ENCODE data around the gene KRT71.

KRT71 gene

DNA sequence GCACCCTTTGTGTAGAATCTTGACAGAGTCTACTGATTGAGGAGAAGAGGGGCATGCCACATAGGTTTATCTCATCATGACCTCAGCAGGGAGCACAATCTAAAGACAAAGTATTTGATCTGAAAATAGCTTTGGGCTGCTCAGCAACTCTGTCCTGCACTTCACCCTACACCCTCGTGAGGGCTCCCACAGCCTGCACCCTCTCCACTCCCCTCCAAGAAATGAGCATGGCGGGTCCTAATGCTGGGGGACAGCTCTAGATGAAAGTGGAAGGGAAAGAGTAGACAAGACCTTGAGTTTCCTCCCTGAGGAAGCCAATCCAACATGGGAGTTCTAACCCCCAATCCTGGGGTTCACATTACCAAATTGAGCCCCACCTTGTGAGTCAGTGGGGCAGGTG lies 22.0 kb downstream of the KRT71 start:
- no peak for TF ChIP-seq JUND (IDR thresholded peaks at IDR 0.05; ENCODE audit: low read depth)
- no peak for DNase-seq (ENCODE audit: low read depth in 1 of 2, low spot score in 1 of 2)
- in situ Hi-C loops (cut with HindIII; ENCODE audit: low pct_unique_long_range_greater_than_20kb, low sequenced_read_pairs), result no loop called here

DNA sequence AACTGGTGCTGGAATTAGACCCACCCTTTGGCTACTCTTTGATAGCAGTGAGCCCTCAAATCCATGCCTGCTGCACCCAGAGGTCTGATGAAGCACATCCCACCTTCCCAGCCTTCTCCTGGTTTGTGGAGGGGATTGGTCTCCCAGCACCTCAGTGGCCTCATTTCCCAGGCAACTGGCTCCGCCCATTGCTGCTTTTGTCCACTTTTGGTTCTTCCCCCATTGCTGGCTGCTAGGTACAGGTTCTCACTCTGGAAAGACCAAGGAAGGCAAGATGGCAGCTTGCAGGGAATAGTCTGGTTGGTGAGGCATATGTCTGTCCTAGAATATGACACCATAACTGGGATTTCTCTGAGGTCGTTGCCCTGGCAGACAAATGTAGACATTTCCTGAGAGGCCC lies 22.6 kb downstream of the KRT71 start:
- in situ Hi-C loops (cut with HindIII; ENCODE audit: low pct_unique_long_range_greater_than_20kb, low sequenced_read_pairs), result no loop called here
- DNase-seq (ENCODE audit: low read depth in 1 of 2, low spot score in 1 of 2), result no peak
- TF ChIP-seq JUND (IDR thresholded peaks at IDR 0.05; ENCODE audit: low read depth), result no peak

DNA sequence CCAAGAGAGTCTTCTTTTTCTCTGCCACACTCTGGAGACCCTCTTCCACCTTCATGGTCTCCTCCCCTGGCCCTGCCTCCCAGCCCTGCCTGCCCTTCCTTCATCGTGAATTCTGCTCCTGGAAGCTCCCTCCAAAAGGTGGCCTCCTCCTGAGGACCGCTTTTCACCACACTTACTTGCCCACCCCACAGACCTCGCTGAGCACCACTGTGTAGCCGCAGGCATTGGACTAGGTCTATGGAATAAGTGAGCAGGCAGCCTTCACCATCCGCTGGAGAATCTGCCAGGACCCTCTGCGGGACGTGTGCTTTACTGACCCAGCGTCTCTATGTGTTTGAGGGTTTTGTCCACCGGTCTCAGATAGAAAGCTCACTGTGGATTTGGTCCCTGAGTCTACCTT lies 23.1 kb downstream of the KRT71 start:
- no peak for DNase-seq (ENCODE audit: low read depth in 1 of 2, low spot score in 1 of 2)
- no peak for TF ChIP-seq JUND (IDR thresholded peaks at IDR 0.05; ENCODE audit: low read depth)
- in situ Hi-C loops (cut with HindIII; ENCODE audit: low pct_unique_long_range_greater_than_20kb, low sequenced_read_pairs), result no loop called here

DNA sequence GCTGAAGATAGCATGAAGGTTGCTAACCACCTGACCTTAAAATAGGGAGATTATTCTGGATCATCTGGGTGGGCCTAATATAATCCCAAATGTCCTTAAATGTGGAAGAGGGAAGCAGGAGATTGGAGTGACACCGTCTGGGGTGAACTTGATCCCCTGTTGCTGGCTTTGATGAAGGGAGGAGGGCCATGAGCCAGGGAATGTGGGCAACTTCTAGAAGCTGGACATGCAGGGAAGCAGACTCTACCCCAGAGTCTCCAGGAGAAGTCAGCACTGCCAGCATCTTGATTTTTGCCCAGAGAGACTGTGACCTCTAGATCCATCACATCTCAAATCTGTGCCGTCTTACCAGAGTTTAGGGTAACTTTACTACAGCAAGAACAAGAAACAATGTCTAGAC lies 23.5 kb downstream of the KRT71 start:
- DNase-seq (ENCODE audit: low read depth in 1 of 2, low spot score in 1 of 2), result no peak
- no peak for TF ChIP-seq JUND (IDR thresholded peaks at IDR 0.05; ENCODE audit: low read depth)
- in situ Hi-C loops (cut with HindIII; ENCODE audit: low pct_unique_long_range_greater_than_20kb, low sequenced_read_pairs), result no loop called here

DNA sequence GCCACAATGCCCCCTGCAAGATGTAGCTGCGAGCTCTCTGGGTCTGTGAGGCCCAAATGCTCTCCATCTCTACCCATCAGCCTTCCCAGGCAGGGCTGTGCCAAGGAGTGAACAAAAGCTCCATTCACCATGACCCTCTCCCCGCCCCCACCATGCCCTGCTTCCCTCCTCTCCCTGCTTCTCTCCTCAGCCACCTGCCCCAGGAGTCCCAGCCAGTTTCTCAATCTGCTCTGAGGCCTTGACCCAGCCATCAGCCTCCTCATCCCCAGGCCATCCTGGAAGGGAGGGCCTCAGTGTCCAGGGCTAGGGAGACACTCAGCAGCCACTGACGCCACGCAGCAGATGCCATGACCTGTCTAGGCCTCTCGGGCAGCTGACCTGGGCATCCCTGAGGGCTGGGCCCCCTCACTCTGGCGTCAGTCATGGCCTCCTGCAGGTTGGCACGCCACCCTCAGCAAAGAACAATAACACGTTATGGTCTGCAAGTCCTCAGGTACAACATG lies 24.3 kb downstream of the KRT71 start:
- DNase-seq (ENCODE audit: low read depth in 1 of 2, low spot score in 1 of 2), result no peak
- in situ Hi-C loops (cut with HindIII; ENCODE audit: low pct_unique_long_range_greater_than_20kb, low sequenced_read_pairs), result no loop called here
- TF ChIP-seq JUND (IDR thresholded peaks at IDR 0.05; ENCODE audit: low read depth), result no peak

DNA sequence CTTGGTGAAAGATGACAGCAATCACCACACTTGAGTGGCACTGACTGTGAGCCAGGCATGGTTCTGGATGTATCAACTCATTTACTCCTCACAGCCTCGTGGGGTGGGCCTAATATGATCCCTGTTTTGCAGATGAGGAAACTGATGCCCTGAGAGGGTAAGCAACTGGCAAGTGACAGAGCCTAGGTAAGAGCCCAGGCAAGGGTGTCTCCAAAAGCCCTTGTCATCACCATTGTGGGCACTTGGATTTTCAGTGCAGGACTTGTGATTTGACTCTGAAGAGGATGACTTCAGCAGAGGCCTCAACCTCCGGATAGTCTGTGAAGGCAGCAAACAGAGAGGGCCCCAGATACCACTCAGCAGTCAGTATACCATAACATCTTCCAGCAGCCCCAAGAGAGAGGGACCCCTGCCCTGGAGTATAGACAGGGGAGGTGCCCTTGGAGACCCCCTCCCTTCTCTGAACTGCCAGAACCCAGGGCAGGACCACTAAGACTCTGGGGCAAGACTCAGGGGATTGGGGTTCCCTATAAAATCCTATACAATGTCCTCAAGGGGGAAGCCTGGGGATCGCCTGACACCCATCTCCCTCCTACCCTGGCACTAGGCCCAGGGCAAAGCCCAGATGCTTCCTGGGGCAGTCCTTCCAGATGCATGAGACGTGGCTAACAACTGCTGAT lies 25.7 kb downstream of the KRT71 start:
- TF ChIP-seq JUND (IDR thresholded peaks at IDR 0.05; ENCODE audit: low read depth), result no peak
- no peak for DNase-seq (ENCODE audit: low read depth in 1 of 2, low spot score in 1 of 2)
- in situ Hi-C loops (cut with HindIII; ENCODE audit: low pct_unique_long_range_greater_than_20kb, low sequenced_read_pairs), result no loop called here

DNA sequence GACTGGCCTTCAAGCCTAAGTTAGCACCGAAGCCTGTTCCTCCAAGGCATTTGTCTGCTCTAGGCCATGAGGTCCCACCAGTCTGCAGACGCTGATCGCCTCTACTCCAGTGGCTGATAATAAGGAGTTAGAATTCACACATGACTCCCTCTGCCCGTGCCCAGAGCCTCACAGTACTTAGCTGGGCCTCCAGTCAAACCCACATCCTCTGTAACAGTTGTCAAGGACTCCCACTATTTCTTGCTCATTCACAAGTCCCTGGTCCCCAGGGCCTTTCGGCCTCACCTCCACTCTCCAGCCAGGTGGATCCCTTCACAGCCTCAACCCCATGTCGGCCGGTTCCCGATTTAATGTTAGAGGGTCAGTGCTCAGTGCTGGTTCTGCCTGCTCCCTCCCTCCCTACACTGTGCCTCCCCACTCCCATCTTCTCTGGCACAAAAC lies 26.4 kb downstream of the KRT71 start:
- in situ Hi-C loops (cut with HindIII; ENCODE audit: low pct_unique_long_range_greater_than_20kb, low sequenced_read_pairs), result no loop called here
- TF ChIP-seq JUND (IDR thresholded peaks at IDR 0.05; ENCODE audit: low read depth), result no peak
- no peak for DNase-seq (ENCODE audit: low read depth in 1 of 2, low spot score in 1 of 2)

DNA sequence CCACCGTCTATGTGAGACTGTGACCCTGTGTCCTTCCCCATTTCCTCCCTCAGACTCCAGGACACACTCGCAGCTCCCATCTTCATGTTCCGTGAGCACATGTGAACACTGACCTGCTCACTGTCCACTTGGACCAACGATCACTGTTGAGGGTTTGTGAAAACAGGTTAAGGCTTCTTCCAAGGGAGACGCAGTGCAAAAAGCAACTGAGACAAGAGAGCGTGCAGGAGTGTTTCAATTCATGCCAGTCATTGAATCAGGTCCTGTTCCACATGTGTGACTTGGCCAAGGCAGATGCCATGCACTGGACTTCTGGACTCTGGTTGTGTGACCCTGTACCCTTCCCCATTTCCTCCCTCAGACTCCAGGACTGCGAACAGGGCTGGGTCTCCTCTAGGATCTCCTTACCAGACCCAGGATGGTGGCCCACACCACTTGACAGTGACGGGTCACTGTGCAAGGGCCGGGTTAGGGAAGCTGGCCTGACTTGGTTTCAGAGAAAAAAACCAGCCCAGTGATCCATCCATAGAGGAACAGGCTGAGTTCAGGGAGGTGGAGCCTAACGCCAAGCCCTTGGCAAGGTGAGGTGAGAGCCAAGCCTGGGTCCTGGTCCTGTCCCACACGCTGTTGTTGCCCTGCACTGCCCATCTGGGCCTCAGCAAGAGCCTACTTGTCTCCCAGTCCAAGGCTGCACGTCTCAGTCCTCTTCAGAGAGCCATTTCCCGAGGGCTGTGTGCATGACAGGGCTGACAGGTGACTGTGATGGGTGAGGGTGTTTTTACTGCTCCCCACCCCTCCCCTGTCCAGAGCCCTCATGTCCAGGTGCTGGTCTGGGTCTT lies 27.1 kb downstream of the KRT71 start:
- TF ChIP-seq JUND (IDR thresholded peaks at IDR 0.05; ENCODE audit: low read depth), result no peak
- in situ Hi-C loops (cut with HindIII; ENCODE audit: low pct_unique_long_range_greater_than_20kb, low sequenced_read_pairs), result no loop called here
- DNase-seq (ENCODE audit: low read depth in 1 of 2, low spot score in 1 of 2), result no peak

DNA sequence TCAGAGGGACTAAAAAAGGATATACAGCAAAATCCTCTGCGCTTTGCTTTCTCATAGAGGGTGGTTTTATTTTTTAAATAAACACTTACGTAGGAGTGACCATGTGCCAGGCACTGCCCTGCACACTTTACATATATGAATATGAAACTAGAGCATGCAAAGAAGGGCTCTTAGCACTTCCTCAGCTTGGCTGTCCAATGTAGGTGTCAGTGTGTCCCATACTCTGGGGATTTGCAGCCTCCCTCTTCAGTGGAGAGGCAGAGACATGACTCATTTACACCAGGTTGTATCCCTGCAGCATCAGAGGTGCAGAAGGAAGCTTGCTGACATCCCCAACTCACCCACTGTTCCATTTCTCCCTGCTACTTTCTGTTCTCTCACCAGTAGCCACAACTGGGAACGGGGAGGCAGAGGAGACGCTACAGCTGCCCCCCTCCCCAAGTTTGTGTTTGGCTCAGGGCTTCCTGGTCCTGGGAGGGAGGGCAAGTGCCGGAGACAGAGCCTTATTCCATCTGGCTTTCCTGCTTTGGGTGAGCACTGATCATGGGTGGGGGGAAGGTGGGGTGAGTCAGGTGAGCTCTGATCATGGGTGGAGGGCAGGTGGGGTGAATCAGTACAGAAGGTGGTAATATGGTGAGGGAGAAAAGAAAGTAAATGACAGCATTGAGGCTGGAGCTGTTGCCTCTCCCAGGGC lies 27.9 kb downstream of the KRT71 start:
- no peak for DNase-seq (ENCODE audit: low read depth in 1 of 2, low spot score in 1 of 2)
- in situ Hi-C loops (cut with HindIII; ENCODE audit: low pct_unique_long_range_greater_than_20kb, low sequenced_read_pairs), result no loop called here
- TF ChIP-seq JUND (IDR thresholded peaks at IDR 0.05; ENCODE audit: low read depth), result no peak

DNA sequence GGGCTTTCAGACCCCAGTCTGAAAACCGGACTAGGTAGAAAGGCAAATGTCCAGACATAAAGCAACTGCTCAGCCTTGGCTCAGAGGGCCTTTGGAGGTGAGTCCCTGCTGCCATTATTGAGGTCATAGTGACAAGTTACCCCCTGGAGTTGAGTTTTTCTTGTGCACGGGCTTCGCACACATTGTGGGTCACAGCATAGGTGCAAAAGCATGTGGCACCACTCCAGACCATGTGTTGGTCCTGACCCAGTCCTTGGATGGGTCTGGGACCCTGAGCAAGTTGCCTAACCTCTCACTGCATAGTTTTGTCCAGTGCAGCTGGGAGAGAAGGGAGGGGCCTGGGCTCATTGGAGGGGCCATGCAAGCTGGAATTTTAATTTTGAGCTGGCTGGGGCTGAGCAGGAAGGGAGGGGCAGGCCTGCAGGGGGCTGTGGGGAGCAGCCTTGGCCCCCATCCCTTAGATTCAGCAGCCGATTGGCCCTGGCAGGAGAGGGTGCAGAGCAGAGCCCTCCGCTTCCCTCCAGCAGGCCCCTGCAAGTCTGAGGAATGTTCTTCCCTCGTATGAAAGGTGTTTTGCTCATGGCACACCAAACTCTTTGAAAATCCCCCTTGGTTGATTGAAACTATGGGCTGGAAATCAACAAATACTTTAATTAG lies 28.6 kb downstream of the KRT71 start:
- in situ Hi-C loops (cut with HindIII; ENCODE audit: low pct_unique_long_range_greater_than_20kb, low sequenced_read_pairs), result no loop called here
- DNase-seq (ENCODE audit: low read depth in 1 of 2, low spot score in 1 of 2), result no peak
- TF ChIP-seq JUND (IDR thresholded peaks at IDR 0.05; ENCODE audit: low read depth), result no peak

DNA sequence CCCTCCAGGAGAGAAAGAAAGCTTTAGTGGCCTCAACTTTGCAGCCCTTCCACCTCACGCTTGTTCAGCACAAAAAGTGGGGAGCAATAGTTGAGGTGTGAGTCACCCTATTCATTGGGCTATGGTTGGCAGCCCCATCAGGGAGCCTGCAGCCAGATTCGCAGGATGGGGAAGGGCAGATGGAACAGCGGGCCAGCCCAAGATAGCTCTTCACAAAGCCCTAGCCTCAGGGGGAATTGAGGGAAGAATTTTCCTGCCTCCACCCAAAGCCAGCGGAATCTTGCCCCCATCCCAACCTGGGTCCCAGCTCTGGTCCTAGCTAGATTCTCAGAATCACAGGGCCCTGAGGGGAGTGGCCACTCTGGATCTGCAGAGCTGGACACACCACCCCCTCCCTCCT lies 29.1 kb downstream of the KRT71 start:
- TF ChIP-seq JUND (IDR thresholded peaks at IDR 0.05; ENCODE audit: low read depth), result no peak
- in situ Hi-C loops (cut with HindIII; ENCODE audit: low pct_unique_long_range_greater_than_20kb, low sequenced_read_pairs), result no loop called here
- no peak for DNase-seq (ENCODE audit: low read depth in 1 of 2, low spot score in 1 of 2)

DNA sequence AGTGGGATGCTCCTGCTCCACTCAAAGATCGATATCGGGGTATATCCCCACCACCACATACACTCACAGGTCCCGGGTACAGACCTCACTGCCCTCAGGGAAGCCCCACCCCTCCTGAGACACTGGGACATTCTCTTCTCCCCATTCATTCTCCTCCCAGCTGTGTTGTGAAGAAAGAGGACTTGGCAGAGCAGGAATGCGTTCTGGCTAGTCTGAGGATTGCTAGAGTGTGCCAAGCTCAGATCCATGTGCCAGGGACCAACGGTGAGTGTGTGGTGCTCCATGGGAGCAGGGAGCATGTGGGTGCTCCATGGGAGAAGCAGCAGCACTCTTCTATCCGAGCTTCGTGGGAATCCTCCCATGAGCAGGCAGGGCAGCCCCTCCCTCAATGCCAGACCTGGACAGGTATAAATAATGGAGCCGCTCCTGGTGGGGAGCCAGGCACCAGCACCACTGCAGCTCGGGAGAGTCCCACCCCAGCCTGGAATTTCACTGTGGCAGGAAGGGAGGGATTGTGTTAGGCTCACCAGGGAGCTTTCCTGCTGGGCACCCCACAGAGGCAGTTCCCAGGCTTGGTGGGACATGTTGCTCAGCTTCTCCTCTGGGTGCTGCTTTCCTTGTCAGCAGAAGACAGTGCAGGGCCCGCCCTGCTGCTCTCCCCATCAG lies 30.5 kb downstream of the KRT71 start:
- in situ Hi-C loops (cut with HindIII; ENCODE audit: low pct_unique_long_range_greater_than_20kb, low sequenced_read_pairs), result no loop called here
- no peak for TF ChIP-seq JUND (IDR thresholded peaks at IDR 0.05; ENCODE audit: low read depth)
- DNase-seq (ENCODE audit: low read depth in 1 of 2, low spot score in 1 of 2), result no peak

Data from T47D (cell line).